HK-2 (cell line): ENCODE measurements around the gene SOX6.

Experiments
- DNase-seq: peaks from one replicate; pipeline ENCODE4 v3.0.0-alpha.2; 2018; ENCODE audit not compliant: unreplicated experiment

Gene SOX6

DNA sequence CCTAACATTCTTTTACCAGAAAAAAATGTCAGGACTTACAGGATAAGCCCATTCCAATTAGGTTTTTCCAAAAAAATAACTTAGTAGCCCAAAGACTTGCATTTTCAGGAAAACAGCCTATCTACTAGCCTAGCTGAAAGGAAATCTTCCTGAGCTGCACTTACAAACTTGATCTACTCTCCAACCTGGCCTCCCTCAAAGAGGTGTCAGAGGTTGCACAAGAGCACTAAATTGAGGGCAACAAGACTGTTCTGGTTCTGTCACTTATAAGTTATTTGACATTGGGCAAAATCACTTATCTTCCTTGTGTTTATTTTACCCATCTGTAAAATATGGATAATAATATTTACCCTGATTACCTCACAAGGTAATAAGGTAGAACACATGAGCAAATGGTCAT, 7.9 kb upstream of the SOX6 start:
- no peak for DNase-seq

DNA sequence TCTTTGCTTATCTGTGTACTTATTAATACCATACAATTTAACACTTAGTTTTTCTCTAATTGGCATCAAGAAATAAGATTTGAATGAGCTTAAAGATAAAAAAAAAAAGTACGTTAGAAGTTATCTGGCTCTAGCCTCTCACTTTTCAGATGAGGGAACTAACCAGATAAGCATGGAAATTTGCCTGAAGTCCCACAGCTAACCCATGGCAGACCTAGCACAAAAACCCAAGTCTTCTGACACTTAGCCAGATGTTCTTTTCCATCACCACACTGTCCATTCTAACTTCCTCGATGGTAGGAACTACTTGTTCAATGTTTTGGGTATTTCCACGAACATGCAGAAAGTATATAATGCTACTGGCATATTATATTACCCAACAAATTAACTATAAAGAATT, 7.4 kb upstream of the SOX6 start:
- no peak for DNase-seq

DNA sequence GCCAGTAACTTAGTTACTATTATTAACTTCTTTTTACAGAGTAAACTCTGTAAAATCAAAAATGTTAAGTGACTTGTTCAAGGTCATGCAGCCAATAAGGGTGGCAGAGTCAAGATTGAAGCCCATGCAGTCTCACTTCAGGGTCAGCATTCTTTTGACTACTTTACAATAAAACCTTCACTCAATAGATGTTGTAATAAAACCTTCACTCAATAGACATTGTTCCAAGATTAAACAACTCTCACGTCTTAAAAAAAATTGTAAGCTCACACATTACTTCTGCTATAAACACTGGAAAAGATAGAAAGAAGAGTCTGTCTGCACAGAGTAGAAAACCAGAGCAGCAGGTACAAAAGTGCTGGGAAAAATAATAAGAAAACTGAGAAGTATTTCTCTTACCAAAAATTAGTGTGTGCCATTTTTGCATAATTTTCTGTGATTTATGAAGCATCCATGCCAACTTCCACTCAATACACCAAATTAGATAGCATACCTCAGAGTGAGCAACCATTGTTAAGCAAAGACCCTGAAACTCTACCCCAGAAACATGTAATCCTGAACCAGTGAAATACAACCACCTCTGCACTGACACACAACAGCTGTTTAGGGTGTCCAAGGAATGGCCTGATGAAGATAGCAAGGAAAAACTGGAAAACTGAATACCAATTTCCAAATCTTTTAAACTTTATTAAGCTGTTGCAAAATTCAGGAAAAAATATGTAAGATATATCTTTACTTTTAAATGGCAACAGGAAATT, 4.9 kb upstream of the SOX6 start:
- no peak for DNase-seq

DNA sequence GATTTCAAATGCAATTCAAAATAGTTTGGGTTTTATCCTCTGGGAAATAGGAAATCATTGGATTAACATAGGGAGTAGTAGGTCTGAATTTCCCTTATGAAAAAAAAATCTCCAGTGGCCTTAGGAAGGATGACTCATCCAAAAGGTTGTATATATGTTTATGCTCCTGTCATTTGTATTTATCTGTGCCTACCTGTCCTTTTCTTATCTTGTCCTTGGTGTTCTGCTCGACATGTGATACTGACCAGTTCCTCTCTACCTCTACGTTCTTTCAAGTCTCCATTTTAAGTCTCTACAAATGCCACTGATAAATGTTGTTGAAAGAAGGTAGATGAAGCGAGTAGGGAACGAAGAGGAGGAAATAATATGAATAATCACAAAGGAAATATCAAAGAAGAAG, 3.0 kb upstream of the SOX6 start:
- DNase-seq = no peak

GRCh38 chr11:16358726-16359125, 2.4 kb upstream of the SOX6 start:
- DNase-seq = no peak

DNA sequence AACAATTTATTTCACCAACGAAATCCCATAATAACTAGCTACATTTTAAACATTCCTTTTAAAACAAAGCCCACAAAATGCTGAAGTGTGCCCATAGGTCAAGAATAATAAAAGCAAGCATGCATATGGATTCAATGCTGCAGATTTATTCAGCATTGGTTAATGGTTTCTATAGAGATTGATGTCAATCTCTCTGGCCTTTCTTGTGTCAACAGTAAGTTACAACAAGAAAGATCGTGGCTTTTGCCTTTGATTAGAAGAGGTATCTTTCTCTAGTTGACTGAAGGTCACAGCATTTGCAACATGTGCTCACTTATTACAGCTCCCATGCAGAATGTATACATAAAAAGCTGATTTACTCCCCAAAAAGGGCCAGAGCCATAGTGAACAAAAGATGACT, 1.4 kb upstream of the SOX6 start:
- no peak for DNase-seq

GRCh38 chr11:16356761-16357393, 531 bp upstream of the SOX6 start:
- no peak for DNase-seq

- DNase-seq = no peak
Measured at GRCh38 chr11:16352707-16353106, 3.6 kb downstream of the SOX6 start.

GRCh38 chr11:16350125-16350524, 6.2 kb downstream of the SOX6 start:
- no peak for DNase-seq

DNA sequence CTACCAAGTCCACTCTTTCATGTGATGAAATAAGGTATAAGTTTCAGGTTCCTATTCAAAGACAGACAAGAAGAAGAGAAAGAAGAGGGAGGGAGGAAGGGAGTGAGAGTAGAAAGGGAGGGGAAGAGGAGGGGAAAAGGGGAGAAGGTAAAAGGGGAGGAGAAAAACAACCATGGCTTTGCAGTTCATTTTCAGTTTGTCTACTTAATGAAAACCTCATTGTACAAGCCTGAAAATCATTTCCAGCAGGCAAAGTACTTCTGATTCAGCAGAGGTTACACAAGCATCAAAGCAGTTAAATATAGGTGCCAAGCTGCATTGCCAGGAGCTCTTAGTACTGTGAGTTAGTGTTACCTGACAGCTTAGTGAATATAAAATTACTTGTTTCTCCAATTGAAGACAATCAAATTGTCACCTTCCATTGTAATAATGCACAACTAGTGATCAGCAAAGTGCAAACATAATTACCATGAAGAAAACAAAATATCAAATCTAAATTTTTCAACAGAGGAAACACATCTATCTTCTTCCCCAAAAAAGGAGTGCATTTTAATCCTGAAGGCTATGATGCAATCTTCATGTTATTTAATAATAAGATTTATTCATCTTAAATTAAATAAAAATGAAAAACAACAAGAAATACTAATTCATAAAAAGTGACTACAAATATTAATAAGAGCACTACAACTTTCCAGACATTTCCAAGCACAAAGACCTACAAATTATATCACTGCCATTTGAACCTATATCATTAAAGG, 8.2 kb downstream of the SOX6 start:
- DNase-seq = no peak

DNA sequence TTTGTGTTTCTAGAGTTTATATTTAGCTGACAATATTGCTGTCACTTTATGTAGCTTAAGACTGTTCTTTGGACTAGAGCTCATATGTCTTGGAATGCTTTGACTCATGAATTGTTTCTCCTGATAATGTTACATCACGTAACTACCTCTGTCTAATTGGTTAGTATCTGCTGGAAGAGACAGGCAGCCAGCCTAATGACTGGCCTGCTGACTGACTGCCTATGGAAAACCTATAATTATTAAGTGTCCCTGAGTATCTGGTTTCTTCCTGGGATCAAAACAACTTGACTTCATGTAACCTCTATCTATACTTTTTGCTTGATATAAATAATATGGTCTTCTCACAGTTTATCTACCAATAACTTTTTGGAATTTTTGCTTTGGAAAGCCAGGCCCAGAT, 9.4 kb downstream of the SOX6 start:
- DNase-seq = no peak

- DNase-seq = no peak
Measured at GRCh38 chr11:16341853-16342252, 14.5 kb downstream of the SOX6 start.

DNA sequence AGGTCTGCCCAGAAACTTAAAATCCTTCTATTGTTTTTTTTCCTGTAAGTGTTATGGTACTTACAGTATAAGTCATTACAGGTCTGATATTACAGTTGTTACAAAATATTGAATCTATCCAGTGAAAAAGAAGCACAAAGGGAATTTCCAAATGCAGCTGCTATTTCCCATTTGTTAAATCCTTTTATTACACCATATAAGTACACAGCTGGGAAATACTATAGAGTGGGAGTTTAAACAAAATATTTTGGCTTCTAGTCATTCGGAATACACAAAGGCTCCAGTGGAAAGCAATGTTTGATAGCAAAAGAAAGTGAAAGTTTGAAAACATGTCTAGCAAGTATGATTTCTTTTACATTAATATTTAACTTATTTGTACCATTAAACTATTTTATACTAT, 18.0 kb downstream of the SOX6 start:
- no peak for DNase-seq

DNA sequence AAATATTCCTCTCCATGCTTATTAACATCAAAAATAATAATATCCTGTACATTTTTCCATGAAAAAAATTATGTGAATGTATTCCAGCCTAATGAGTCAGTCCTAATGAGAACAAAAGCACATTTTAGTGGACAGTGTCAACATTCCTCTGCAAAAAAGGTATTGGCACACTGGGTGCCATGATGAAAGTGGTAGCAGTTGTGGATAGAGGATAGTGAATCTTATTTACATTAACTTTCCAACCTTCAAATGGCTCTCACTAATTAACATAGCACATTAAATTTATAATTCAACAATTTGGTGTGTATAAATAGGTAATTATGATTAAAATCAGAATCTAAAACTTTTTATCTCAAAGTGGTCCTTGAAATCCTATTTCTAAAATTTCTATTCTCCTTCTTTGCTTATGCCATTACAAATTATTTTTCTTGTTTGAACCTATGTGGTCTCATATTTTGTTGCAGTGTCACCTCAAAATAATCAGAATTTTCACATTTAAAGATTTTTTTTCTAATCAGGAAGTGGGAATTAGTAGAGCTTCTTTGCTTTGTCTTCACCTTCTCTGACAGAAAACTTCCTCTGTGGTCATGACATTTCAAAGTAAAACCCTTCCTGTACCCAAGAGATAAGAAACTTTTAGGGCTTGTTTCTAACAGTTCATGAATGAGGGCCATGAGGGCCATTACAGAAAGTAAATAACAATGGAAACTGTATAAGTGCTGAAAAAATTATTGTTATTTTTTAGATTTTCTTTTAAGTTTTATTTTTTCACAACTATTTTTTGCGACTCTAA, 18.7 kb downstream of the SOX6 start:
- no peak for DNase-seq

DNA sequence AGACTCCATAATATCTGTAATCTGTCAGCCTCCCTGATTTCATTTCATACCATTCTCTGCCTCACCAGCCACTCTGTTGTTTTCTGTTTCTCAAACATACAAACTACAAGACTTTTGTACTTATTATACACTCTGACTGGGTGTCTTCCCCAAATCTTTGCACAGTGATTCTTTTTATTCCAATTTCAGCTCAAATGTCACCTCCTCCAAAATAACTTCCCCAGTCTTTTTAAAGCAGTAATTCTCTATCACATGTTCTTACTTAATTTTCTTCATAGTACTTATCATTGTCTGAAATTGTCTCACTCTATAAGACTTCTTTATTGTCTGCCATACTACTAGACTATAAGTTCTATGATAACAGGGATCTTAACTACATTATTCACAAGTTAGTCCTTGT, 19.6 kb downstream of the SOX6 start:
- no peak for DNase-seq

DNA sequence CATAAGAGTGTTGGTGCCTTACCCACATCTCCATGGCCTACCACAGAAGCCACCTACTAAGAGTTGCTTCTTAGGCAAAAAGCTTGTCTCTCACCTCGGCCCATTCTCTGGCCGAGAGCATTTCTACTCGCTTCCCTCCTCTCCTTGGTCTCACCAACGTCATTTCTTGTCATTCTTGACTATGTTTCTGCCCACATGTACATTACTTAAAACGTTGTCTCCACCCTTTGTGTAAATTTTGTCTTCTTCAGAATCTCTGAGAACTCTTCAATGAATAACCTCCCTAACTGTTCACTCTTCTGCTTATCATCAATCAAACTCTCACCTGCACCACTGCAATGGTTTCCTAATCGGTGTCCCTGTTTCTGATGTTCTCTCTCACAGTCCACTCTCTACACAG, 20.1 kb downstream of the SOX6 start:
- no peak for DNase-seq

GRCh38 chr11:16335236-16335962, 20.9 kb downstream of the SOX6 start:
- no peak for DNase-seq

DNA sequence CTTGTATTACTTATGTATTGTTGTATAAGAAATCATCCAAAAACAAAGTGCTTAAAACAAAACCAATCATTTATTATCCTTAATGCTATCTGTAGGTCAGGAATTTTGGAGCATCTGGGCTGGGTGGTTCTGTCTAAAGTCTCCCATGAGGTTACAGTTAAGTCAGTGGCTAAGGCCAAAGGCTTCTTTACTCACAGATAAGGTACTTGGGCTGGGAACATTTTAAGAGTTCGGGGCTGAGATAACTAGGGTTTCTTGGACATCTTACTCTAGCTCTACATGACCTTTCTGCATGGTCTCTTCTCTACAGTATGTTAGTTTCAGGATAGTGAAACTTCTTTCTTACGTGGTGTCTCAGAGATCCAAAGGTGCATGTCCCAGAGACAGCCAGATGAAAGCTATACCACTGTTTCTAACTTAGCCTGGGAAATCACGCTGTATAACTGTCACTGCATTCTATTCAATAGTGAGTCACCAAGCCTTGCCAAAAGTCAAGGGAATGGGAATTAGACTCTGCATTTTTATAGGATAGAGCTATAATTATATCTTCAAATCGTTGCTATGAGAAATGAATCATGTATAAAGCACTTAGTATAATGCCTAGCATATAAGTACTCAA, 29.6 kb downstream of the SOX6 start:
- no peak for DNase-seq

DNA sequence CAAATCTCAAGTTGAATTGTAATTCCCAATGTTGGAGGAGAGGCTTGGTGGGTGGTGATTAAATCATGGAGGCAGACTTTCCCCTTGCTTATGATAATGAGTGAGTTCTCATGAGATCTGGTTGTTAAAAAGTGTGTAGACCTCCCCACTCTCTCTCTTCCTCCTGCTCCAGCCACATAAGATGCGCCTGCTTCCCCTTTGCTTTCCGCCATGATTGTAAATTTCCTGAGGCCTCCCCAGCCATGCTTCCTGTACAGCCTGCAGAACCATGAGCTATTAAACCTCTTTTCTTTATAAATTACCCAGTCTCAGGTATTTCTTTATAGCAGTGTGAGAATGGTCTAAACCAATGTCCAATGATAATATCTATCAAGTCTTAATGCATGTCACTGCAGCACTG, 34.2 kb downstream of the SOX6 start:
- no peak for DNase-seq

DNA sequence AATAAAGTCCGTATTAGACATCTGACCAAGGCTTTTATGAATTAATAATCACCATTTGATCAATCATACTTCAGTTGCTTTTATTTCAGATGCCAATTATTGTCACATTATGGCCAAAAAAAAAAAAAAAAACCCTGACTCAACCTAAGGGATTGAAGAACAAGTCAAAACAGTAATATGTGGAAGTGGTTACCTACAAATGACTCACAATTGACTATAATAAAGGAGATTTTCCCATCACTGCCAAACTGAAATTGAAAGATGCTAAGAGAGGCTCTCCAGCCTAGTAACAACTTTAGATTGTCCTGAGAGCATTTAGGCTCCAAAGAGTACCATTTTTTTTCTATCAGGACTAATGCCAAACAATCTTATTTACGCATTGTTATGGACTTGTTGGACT, 35.2 kb downstream of the SOX6 start:
- DNase-seq = no peak

DNA sequence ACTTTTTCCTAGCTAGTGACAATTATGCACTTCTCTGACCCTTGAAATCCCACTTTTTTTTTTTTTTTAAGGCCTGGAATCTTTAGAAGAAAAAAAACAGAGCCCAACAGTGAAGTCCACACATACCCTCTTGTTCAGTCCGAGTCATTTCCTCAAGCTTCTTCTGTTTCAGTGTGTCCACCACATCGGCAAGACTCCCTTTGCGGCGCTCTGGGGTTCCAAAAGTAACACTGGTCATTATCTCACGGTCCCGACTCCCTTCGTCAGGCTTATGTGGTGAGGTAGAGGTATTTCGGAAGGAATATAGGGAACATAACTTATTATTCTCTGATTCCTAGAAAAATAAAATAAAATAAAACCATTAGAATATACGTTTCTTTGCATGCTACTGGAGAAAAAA, 38.0 kb downstream of the SOX6 start:
- DNase-seq = no peak
